BE2C (cell line): ENCODE data around the gene ATP6V0C.
A peak's percentile ranks its signal among the peaks of the same experiment; 100 is the strongest.
"Not testable (repeated sequence)": the region's sequence is repeated elsewhere in the genome, so short reads cannot be mapped to it uniquely, and the experiment has no call there.

ENCODE experiments used
- DNase-seq: peaks from one replicate; pipeline ENCODE4 v3.0.0-alpha.2; 2020
- H3K27me3 ChIP-seq: fragments of 250-450 bp; sonication (Bioruptor Pico); 2 replicates; pipeline ENCODE4 v1.5.1; 2020; ENCODE audit warnings: mild to moderate bottlenecking
- H3K36me3 ChIP-seq: fragments of 250-450 bp; sonication (Bioruptor Pico); 2 replicates; pipeline ENCODE4 v1.5.1; 2020; ENCODE audit warnings: mild to moderate bottlenecking
- H3K4me1 ChIP-seq: fragments of 250-450 bp; sonication (Bioruptor Pico); 2 replicates; pipeline ENCODE4 v1.5.1; 2020
- H3K4me3 ChIP-seq: 2 replicates; pipeline ENCODE4 v1.5.1; 2011; ENCODE audit warnings: low read depth, low read length
- H3K9me3 ChIP-seq: fragments of 250-450 bp; sonication (Bioruptor Pico); 2 replicates; pipeline ENCODE4 v1.5.1; 2020
- TF ChIP-seq, protein P1 (sequence below): IDR thresholded peaks from 2 replicates; pipeline ENCODE4 v1.5.1; 2012; ENCODE audit warnings: mild to moderate bottlenecking, low read depth, low read length

The ATP6V0C gene

GRCh38 chr16:2531371-2531695 is 17.6 kb downstream of the ATP6V0C start, which contains the start of gene CEMP1:
CEMP1 (minus strand) TSS chr16:2531408; CDS start chr16:2531073, 335 bp downstream.
- no peaks in the 10 kb centered on the region for H3K4me1 ChIP-seq
- peak within 1 kb of the TSS; percentile 58 for H3K4me3 ChIP-seq
- no peaks in the 10 kb centered on the region for H3K27me3 ChIP-seq
- H3K9me3 ChIP-seq: no peaks in the 10 kb centered on the region
- TF ChIP-seq, protein P1, sequence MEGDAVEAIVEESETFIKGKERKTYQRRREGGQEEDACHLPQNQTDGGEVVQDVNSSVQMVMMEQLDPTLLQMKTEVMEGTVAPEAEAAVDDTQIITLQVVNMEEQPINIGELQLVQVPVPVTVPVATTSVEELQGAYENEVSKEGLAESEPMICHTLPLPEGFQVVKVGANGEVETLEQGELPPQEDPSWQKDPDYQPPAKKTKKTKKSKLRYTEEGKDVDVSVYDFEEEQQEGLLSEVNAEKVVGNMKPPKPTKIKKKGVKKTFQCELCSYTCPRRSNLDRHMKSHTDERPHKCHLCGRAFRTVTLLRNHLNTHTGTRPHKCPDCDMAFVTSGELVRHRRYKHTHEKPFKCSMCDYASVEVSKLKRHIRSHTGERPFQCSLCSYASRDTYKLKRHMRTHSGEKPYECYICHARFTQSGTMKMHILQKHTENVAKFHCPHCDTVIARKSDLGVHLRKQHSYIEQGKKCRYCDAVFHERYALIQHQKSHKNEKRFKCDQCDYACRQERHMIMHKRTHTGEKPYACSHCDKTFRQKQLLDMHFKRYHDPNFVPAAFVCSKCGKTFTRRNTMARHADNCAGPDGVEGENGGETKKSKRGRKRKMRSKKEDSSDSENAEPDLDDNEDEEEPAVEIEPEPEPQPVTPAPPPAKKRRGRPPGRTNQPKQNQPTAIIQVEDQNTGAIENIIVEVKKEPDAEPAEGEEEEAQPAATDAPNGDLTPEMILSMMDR: no peak
- peaks cover 18% of the 10 kb centered on the region for H3K36me3 ChIP-seq
- no peak for DNase-seq

DNA sequence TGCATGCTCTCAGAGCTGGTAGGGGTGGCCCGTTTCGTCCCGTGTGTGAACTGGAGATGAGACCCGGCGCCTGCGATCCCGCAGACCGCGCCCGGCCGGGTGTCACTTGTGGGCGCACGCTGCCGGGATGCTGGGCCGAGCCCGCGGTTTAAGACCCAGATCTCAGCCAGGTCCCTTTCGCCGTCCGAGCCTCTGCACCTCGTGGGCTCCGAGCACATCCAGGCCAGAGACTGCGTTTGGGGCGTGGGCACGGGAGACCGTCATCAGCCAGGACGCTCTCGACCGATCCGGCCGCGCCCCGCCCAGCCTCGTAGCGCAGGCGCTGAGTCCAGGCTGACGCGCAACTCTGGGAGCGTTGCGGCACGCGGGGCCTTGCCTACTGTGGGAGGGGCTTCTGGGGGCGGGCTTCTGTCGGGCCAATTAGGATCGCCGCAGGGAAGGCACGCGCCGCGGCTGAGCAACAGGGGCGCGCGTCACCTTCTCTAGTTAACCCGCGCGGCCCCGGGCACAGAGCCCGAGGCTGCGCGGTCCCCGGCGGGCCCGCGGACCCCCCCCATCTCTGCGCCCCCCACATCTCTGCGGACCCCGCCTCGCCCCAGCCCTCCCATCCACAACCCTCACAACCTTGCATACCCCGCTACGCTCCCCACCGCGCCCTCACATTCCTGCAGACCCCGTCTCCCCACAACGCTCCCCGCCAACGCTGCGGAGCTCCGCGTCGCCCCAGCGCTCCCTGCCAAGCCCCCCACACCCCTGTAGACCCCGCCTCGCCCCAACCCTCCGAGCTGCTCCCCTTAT is 18.1 kb downstream of the ATP6V0C start:
- Histone ChIP-seq H3K4me3 (peak overlapping the region; percentile 58), H3K36me3 (peaks cover 18% of the 10 kb centered on the region), H3K4me1 (no peaks in the 10 kb centered on the region), H3K27me3 (no peaks in the 10 kb centered on the region), H3K9me3 (no peaks in the 10 kb centered on the region)
- DNase-seq: peak; percentile 99
- TF ChIP-seq, protein P1: no peak

- Histone ChIP-seq H3K4me1 (no peaks in the 10 kb centered on the region), H3K9me3 (no peaks in the 10 kb centered on the region), H3K4me3 (peak overlapping the region; percentile 58), H3K27me3 (no peaks in the 10 kb centered on the region), H3K36me3 (peaks cover 16% of the 10 kb centered on the region)
- TF ChIP-seq, protein P1: no peak
- peak; percentile 50 for DNase-seq
These were observed 18.9 kb downstream of the ATP6V0C start for GRCh38 chr16:2532494-2533141.

DNA sequence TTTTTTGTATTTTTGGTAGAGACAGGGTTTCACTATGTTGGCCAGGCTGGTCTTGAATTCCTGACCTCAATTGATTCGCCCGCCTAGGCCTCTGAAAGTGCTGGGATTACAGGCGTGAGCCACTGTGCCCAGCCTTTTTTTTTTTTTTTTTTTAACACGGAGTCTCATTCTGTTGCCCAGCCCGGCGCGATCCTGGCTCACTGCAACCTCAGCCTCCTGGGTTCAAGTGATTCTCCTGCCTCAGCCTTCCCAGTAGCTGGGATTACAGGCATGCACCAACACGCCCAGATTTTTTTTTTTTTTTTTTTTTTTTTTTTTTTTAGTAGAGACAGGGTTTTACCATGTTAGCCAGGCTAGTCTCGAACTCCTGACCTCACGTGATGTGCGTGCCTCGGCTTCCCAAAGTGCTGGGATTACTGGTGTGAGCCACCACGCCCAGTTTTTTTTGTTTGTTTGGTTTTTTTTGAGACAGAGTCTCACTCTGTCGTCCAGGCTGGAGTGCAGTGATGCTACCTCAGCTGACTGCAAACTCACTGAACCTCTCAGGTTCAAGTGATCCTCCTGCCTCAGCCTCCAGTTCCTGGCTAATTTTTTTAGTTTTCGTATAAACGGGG is 19.5 kb downstream of the ATP6V0C start:
- not testable (repeated sequence) for DNase-seq, H3K9me3 ChIP-seq, H3K4me1 ChIP-seq, H3K27me3 ChIP-seq
- H3K36me3 ChIP-seq: peaks cover 12% of the 10 kb centered on the region
- H3K4me3 ChIP-seq: peak overlapping the region; percentile 58

- no peak for DNase-seq
- Histone ChIP-seq H3K27me3 (no peaks in the 10 kb centered on the region), H3K36me3 (peaks cover 5% of the 10 kb centered on the region), H3K4me1 (no peaks in the 10 kb centered on the region), H3K4me3 (no peak overlapping the region), H3K9me3 (no peaks in the 10 kb centered on the region)
- TF ChIP-seq, protein P1: no peak
These were observed 20.2 kb downstream of the ATP6V0C start for GRCh38 chr16:2533912-2534311.

- H3K4me3 ChIP-seq, H3K27me3 ChIP-seq, H3K36me3 ChIP-seq, DNase-seq, H3K4me1 ChIP-seq, H3K9me3 ChIP-seq: not testable (repeated sequence)
These were observed 20.6 kb downstream of the ATP6V0C start for GRCh38 chr16:2534335-2534734.

DNA sequence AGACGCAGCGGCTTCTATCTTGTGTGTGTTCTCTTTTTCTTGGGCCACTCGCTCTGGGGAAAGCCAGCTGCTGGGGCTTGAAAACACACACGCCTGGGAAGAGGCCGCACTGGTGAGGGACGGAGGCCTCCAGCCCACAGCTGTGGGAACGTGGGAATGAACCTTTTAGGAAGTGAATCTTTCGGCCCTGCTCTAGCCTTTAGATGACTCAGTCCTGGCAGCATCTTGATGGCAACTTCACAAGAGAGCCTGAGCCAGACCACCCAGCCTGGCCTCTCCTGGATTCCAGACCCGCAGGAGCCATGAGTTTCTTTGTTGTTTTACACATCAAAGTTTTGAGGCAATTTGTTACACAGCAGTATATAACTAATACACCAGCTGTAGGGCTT is 21.9 kb downstream of the ATP6V0C start:
- DNase-seq: no peak
- TF ChIP-seq, protein P1: no peak
- H3K36me3 ChIP-seq: no peaks in the 10 kb centered on the region; the same call in 1 of the 2 replicates
- no peaks in the 10 kb centered on the region for H3K9me3 ChIP-seq
- H3K27me3 ChIP-seq: no peaks in the 10 kb centered on the region
- no peaks in the 10 kb centered on the region for H3K4me1 ChIP-seq
- H3K4me3 ChIP-seq: no peak overlapping the region
